GM19395 (cell line): Measurements from ENCODE around the gene IQCK.

Experiments
- ATAC-seq: cut with Tn5 transposase; IDR thresholded peaks from one replicate; pipeline ENCODE4 v1.9.1; 2021; ENCODE audit warnings: mild to moderate bottlenecking, moderate library complexity; ENCODE audit not compliant: unreplicated experiment

IQCK gene

DNA sequence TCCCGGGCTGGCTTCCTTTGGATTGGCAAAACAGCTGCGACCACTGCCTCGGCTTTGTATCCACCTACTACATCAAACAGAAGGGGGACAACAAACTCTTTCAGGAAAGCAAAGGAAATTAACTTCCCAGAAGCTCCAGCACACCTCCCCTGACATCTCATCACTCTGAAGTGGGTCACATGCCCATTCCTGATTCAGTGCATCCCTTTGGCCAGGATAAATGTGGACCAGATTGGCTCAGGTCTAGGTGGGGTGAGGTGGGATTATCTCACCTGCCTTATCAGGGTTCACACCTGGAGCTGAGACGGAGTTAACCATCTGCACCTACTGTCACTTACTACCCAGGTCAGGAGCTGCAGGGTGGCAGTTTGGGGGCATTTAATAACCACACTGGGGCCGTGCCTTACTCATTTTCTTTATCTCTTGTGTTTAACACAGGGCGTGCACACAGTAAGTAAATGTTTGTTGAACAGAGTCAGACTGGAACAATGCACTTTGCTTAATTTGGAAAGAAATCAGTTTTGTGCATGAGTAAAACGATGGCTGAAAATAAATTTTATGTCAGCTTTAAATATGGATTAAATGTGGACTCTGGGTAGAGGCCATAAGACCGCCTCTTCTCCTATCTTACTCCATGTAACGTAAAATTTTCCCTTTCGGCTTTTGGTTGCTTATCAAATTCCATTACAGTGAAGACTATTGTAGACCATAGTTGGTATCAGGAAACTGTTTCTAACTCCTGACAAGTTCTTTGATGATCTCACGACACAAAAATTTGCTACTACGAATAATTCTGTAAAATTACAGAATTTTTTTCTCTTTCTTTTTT lies 36.0 kb downstream of the IQCK start:
- ATAC-seq: no peak

DNA sequence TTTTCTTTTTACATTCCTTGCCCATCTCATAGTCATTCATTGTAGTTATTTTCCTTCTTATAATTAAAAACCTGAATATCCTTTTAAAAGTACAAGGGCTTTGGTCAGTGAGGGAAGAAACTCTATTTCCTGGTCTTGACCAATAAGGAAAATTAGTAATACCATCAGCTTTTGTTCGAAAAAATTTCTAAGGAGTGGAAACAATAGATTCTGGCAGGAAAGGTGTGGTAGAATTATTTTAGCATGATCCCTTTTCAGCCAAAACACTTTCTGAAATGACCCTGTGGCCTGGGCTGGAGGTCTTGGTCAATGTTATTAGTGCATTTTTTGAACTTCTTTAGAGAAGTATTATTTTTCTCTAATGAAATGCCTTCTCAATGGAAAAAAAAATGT lies 36.6 kb downstream of the IQCK start:
- ATAC-seq: no peak

DNA sequence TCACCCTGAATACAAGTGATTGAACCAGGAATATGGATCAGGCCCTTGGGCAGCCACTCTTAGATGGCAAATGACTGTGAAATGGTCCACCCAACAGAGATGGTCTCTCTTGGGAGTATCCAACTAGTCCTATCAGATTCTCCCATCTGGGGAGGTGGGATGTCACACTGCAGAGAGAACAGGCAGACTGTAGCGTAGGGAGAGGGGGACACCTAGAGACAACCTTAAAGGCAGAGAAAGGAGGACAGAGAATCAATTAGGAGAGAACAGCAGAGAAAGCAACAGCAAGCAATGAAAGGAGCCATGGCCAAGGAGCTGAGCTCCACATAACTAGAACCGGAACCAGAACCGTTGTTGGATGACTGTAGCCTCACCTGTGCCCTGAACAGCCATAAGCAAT lies 37.2 kb downstream of the IQCK start:
- no peak for ATAC-seq

DNA sequence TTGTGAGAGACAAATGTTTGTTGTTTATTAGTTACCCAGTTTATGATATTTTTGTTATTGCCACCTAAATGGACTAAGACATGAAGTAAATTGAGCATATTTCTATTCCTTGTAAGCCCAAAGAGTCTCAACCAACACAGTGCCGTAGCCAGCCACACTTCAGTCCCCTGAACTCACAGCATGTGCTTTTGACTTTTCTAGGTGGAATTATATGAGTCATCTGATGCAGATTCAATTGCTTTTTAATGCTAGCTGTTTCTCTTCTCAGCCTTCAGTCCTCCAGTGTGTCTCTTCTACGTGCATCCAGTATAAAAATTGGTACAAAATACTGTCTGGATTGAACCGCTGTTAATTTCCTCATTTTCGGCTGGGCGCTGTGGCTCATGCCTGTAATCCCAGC lies 39.0 kb downstream of the IQCK start:
- ATAC-seq: no peak

DNA sequence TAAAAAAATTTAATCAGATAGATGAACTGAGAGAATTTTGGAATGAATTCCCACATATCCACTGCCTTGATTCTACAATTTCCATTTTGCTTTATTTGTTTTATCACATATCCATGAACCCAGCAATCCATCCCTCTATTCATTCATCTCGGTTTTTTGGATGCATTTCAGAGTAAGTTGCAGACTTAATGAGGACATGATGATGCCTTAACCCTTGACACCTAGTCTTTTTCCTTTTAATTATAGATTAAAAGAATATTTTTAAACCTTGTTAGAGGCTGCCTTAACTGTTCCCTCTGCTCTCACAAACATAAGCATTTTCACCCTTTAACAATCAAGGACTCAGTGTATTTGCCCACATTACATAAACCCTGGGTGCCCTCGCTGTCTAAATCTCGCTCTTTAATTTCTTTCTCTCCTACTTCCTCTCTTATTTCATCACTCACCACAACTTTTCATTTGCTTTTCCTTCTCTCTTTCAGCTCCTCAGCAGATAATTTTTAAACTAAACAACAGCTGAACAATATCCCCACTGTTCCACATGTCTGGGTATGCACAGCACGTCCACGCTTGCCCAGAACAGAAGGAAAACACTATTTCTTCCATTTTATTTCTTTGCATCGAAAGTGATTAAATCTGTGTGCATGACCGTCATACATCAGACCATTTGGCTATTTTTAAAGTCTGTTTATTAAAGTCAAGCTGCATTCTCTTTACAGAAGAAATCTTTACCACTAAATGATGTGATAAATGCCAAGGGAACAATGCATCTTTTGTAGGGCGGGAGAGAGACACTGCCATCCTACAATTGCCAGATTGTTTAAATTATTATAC lies 39.9 kb downstream of the IQCK start:
- ATAC-seq: no peak

DNA sequence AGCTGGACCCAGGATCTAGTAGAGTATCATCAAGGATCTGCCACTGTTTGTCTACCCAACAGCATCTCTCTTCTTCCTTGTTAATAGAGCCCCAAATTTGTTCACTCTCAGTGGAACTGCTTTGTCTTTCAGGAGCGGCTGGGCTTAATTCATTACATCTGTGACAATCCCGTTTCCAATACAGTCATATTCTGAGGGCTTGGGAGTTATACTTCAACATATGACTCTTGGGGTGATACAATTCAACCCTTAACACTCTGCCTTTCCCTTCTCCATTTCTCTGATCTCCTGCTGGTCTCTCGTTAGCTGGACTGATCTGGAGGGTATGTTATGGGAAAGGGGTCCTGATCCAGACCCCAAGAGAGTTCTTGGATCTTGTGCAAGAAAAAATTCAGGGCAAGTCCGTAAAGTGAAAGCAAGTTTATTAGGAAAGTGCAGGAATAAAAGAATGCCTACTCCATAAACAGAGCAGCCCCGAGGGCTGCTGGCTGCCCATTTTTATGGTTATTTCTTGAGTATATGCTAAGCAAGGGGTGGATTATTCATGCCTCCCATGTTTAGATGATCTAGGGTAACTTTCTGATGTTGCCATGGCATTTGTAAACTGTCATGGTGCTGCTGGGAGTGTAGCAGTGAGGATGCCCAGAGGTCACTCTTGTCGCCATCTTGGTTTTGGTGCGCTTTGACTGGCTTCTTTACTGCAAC lies 42.4 kb downstream of the IQCK start:
- no peak for ATAC-seq

DNA sequence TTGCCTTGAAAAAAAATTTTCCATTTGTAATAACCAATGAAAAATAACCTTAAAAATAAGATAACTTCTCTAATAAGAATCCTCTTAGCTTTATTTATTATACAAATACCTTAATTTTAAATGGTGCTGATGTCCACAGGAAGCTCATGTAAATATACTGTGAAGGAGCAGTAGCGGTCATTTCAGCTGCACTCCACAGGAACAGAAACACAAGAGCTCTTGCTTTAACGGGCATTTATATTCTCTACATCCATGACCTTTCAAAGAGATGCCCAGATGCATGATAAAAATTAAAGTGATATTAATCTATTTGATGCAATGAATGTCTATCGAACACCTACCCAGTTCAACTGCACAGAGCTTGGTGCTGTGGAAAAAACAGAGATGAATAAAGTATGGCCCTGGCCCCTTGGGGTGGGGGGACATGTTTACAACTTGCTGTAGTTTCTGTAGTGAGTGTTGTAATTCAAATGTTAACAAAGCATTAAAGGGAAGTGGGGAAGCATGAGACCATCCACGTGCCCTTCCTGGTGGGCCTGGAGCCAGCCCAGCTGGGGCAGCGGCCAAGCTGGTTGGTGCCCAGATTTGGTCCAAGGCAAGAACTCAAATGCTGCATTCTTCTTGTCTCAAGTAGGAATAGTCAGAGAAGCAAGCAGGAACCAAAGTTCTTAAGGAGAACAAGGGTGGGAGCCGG lies 47.9 kb downstream of the IQCK start:
- no peak for ATAC-seq

DNA sequence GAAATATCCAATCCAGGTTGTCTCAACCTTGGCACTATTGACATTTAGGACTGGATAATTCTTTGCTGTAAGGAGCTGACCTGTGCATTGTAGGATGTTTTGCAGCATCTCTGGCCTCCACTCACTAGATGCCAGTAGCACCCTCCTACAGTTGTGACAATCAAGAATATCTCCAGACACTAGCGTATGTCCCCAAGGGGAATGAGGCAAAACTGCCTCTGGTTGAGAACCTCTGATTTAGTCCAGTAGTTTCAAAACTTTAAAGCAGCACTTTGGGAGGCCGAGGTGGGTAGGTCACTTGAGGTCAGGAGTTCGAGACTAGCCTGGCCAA lies 48.4 kb downstream of the IQCK start:
- no peak for ATAC-seq

DNA sequence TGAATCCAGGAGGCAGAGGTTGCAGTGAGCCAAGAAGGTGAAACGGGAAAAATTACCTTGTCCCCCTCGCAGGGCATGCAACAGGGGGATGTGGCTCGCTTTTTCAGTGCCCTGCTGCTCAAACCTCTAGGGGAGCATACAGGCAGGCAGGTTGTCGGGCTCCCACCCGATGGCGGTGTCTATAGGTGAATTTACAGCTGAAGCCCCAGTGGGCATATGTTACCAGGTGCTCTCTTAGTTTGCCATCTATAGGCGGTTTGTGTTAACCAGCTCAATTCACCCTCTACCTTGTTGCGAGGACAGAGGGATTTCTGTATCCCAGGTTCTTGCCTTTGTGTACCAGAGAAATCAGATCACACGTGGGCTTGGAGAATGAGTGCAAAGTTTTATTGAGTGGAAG lies 48.9 kb downstream of the IQCK start:
- ATAC-seq: no peak

DNA sequence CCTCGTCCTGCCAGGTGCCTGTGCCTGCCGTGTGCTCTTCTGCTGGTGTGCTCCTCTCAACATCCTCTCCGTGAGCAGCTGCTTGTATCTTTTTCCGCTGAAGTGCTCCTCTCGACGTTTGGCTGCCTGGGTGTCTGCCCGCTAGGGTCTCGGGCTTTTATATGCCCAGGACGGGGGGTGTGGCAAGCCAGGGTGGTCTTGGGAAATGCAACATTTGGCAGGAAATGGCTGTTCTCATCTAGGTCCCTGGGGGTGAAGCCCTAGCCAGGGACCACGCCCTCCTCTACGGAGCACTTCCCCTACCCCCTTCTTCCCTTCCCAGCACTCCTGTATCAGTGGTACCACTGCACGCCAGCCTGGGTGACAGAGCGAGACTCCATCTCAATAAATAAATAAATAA lies 49.4 kb downstream of the IQCK start:
- no peak for ATAC-seq

DNA sequence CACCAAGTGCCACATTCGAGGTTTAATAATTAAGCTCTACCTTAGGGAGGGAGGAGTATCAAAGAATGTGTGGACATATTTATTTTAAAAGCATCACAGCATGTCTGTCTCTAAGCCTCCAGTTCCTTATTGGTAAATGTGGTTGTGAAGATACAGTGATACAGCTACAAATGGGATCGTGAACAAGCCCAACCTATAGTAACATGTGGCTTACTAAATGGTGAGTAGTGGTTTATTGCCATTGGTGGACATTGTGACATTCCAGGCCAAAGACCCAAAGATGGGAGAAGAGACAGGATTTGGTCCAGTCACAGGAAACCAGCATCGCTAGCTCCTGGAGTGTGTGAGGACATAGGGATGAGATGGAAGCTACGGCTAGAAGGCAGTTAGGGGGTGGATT lies 51.2 kb downstream of the IQCK start:
- no peak for ATAC-seq

DNA sequence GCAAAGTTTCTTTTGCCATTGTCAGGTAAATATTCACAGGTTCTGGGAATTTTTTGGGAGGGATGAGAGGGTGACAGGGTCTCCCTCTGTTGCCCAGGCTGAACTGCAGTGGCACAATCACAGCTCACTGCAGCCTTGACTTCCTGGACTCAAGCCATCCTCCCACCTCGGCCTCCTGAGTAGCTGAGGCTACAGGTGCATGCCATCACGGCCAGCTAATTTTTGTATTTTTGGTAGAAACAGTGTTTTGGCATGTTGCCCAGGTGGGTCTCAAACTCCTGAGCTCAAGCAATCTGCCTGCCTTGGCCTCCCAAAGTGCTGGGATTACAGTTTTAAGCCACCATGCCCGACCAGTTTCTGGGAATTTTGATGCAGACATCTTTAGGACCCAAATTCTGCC lies 53.0 kb downstream of the IQCK start:
- ATAC-seq: no peak

DNA sequence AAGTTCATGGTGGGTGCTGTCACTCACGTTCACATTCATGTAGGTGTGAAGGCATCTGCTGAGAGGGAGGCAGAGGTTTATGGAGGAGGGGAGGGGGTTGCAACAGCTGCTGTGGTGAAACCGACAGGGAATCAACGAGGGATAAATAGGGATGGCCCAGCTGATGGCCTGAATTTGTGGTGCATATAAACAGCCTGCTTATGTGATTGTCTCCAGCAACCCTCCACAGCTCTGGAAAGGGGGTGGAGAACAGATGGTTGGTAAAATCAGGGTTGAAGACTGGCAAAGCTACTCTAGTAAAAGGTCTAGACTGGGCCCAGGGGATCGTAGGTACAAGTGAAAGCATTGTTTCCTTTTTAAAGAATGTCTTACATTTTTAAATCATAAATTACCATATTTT lies 53.7 kb downstream of the IQCK start:
- ATAC-seq: no peak

DNA sequence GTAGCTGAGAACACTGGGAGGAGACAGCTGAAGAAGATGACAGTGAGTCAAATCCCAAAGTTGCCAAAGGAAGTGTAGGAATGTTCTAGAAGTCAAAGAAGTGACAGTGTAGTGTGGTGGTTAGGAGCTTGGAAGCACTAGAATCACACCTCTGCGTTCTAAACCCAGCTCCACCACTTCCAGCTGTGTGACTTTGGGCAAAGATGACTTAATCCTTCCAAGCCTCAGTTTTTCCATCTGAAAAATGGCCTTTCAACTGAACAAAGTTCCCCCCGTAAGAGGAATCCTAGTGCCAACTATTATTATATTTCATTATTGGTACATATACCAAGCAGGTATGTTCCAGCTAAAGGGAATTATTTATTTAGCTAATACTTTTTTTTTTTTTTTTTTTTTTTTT lies 56.0 kb downstream of the IQCK start:
- ATAC-seq: no peak

DNA sequence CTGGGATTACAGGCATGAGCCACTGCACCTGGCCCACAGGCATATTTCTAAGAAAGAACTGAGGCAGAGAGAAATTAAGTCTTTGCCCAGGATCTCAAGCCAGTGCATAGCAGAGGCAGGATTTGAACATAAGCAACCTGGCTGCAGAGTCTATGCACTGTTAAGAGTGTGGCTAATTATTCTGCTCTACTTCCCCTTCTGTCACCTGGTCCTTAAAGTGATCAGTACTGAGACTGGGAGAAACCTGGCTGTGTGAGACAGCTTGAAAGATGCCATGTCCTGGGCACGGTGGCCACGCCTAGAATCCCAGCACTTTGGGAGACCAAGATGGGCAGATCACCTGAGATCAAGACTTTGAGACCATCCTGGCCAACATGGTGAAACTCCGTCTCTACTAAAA lies 58.1 kb downstream of the IQCK start:
- ATAC-seq: no peak

DNA sequence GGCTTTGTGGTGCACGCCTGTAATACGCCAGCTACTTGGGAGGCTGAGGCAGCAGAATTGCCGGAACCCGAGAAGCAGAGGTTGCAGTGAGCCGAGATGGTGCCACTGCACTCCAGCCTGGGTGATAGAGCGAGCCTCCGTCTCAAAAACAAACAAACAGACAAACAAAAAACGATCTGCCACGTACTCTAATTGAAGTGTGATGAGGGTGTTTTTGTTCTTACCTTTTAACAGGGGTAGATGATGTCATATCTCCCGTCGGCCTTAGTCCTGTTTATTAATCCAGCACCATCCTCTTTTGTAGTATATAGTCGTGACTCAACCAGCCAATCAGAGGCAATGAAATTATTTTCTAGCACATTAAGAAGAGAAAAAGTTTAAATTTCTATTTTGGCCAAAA lies 58.5 kb downstream of the IQCK start:
- no peak for ATAC-seq

DNA sequence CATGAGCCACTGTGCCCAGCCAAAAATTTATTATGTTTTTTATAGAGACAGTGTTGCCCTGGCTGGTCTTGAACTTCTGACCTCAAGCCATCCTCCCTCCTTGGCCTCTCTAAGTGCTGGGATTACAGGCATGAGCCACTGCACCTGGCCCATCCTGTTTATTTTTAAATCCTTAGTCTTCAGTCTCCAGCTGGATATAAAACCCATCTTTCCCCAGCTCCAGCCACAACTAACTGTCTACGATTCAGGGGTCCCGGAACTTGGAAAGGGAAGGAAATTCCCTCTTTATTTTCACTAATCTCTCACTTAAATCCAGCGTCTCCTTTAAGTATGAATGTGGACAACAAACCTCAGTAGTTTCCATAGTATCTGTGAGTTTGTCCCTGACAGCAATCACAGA lies 62.2 kb downstream of the IQCK start:
- no peak for ATAC-seq

DNA sequence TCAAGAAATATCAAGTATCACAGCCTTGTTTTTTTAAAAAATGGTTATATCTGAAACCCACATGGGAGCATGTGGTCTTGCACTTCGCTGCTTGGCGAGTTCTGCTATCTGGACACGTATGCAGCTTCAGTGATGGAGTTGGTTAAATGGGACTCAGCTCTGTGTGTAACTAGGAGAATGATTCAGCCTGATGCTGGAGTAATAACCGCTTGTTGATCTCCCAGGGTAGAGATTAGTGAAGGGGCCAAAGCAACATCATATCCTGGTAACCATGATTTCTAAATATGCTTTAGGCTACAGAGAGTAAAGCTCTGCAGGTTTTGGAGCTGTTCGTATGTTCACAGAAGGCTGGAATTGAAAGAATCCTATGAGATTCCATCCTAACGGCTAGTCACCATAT lies 63.2 kb downstream of the IQCK start:
- no peak for ATAC-seq

DNA sequence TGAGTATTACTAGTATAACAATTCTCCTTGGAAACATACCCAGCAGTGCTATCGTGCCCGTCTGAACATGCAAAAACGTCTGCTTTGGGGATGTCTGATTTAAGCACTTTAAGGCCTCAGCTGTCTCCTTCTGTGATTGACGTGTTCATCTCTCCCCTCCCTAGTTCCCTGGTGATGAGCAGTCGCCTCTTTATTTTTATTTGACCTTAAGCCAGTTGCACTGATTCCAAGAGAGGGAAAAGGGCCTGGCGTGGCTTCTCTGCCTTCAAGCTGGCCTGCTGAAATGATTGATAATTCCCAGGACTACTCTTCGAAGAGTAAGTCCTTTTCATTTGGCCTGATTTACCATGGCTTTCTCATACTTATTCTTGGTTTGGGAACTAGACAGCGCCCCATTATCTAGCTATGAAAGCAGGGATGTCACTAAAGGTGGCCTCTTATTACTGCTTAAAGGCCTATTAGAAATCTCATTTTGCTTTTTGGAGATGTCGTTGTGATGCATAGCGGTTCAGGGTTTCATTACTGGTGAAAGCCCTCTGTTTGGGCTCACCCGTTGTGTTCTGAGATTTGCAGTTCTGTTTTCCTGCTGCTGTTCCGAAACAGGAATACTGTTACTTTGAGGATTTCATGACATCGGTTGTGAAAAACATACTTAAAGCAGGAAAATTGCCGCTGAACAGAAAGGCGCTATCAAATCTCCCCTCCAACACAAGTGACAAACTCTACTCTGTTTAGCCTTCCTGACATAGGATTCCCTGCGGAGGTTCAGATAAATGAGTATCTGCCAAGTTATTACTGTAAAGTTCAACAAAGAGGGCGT lies 65.5 kb downstream of the IQCK start:
- no peak for ATAC-seq

DNA sequence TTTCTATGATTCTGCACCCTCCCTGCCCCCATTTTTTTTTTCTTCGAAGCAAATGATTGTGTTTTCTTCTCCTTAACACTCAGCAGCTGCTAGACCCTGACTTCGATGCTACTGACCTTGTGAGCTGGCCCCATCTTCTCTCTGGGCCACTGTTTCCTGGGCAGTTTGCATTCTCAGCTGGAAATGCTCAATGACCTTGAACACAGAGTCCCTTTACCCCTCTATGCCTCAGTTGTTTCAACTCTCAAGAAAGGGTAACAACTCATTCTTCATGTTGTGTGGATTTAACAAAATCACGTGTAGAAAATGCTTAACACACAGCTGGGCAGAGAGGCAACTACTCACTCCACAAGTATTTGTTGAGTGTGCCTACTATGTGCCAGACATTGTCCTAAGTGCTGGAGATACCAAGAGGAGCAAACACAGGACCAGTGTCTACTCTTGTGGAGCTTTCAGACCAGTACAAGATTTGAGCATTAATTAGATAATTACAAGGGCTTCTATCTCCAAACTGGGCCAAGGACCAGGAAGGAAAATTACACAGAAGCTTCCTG lies 66.2 kb downstream of the IQCK start:
- ATAC-seq: no peak
